BLaER1 treated with 17β-estradiol and CSF1 and Interleukin-3, amounts not matched to agents 10 nM and 100 nM (cell line): Measurements from ENCODE around the gene CYP27A1.
A peak's percentile ranks its signal among the peaks of the same experiment; 100 is the strongest.
"Not testable (repeated sequence)": the region's sequence is repeated elsewhere in the genome, so short reads cannot be mapped to it uniquely, and the experiment has no call there.

Experiments
- H3K27ac ChIP-seq, 11 experiments: shearing (Covaris generic); formaldehyde crosslinking; 2 replicates each; pipeline ENCODE4 v1.8.1; 2022
- H3K27me3 ChIP-seq, 11 experiments: shearing (Covaris generic); formaldehyde crosslinking; 2 replicates each; pipeline ENCODE4 v1.8.1; 2022
- H3K36me3 ChIP-seq, 11 experiments: shearing (Covaris generic); formaldehyde crosslinking; 2 replicates each; pipeline ENCODE4 v1.8.1; 2022
- H3K4me1 ChIP-seq, 10 experiments: shearing (Covaris generic); formaldehyde crosslinking; 2 replicates each; pipeline ENCODE4 v1.8.1; 2022
- H3K4me2 ChIP-seq, 11 experiments: shearing (Covaris generic); formaldehyde crosslinking; 2 replicates each; pipeline ENCODE4 v1.8.1; 2022
- H3K4me3 ChIP-seq, 10 experiments: shearing (Covaris generic); formaldehyde crosslinking; 2 replicates each; pipeline ENCODE4 v1.8.1; 2022
- H3K9ac ChIP-seq, 11 experiments: shearing (Covaris generic); formaldehyde crosslinking; 2 replicates each; pipeline ENCODE4 v1.8.1; 2022
- H3K9me3 ChIP-seq, 11 experiments: shearing (Covaris generic); formaldehyde crosslinking; replicated peaks in 1 of 11; 2 replicates each; pipeline ENCODE4 v1.8.1; 2022
- H4K20me1 ChIP-seq, 11 experiments: shearing (Covaris generic); formaldehyde crosslinking; 2 replicates each; pipeline ENCODE4 v1.8.1; 2022
- Cebpa-rat ChIP-seq, 11 experiments: shearing (Covaris generic); IDR thresholded peaks; 2 replicates each; pipeline ENCODE4 v1.8.1; 2022

Gene CYP27A1

DNA sequence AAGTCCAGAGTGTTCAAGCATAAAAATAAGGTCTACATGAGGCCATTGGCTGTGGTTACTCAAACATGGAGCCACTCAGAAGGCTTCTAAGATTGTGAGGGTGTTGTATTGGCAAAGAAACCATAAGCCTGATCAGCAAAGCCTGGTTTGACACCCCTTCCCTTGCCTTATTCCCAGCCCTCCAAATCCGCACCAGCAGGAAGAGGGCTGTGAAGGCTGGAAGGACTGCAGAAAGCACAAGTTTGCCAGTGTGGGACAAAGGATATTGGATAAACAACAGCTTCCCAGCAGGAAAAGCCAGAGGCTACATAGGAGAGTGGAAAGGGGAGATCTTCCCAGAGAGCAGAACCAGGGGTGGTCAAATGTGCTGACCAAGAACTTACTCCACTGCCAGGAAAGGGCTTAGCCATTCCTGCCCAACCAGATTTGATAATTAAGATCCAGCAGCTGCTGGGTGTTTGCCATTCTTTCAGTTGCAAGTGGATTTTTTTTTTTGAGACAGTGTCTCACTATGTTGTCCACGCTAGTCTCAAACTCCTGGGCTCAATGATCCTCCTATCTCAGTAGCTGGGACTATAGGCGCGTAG lies 51.2 kb downstream of the CYP27A1 start:
- Histone ChIP-seq H3K4me3 (no peak overlapping the region), H3K9ac (no peak overlapping the region), H3K4me2 (peak overlapping the region in 1 of 11 experiments; percentile 23; a peak in 1 of 22 replicates), H3K4me1 (0 out of 20 replicates have a peak, but pooled peaks cover 0 to 8% (median 0%) of the 10 kb centered on the region in 10 experiments), H3K9me3 (peaks cover 7 to 14% (median 11%) of the 10 kb centered on the region in 11 experiments; a peak in 19 of 22 replicates), H3K27ac (no peak overlapping the region), H3K36me3 (no peaks in the 10 kb centered on the region), H3K27me3 (peaks cover 0 to 7% (median 0%) of the 10 kb centered on the region in 11 experiments; a peak in 3 of 22 replicates), H4K20me1 (peaks cover 0 to 5% (median 0%) of the 10 kb centered on the region in 11 experiments; a peak in 2 of 22 replicates)
- TF ChIP-seq Cebpa-rat (IDR thresholded peaks at IDR 0.05) = no peak

DNA sequence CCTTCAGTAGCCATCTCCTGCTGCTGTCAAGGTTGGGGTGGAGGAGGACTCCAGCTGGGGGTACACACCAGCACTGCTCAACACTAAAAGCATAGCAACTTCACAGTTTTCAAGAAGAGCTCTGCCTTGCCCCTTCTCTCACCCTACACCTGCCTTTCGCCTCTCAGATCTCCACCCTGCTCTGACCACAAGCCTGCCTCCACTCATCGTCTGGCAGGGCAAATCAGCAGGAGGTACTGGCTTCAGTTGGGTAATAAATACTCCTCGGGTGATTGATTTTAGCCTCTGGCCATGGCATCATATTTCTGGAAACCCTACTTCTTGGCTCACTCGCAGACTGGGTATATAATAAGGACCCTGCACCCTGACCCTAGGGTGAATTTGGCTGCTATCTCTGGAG lies 52.7 kb downstream of the CYP27A1 start:
- H3K27ac ChIP-seq = no peak overlapping the region
- H3K9me3 ChIP-seq = peaks cover 7 to 16% (median 12%) of the 10 kb centered on the region in 11 experiments; a peak in 19 of 22 replicates
- TF ChIP-seq Cebpa-rat (IDR thresholded peaks at IDR 0.05) = no peak
- H4K20me1 ChIP-seq = peaks cover 0 to 5% (median 0%) of the 10 kb centered on the region in 11 experiments; a peak in 2 of 22 replicates
- H3K4me1 ChIP-seq = peaks cover 0 to 20% (median 0%) of the 10 kb centered on the region in 10 experiments; a peak in 4 of 20 replicates
- no peak overlapping the region for H3K4me3 ChIP-seq
- H3K36me3 ChIP-seq = no peaks in the 10 kb centered on the region
- H3K27me3 ChIP-seq = peaks cover 0 to 7% (median 0%) of the 10 kb centered on the region in 11 experiments; a peak in 4 of 22 replicates
- no peak overlapping the region for H3K9ac ChIP-seq
- no peak overlapping the region for H3K4me2 ChIP-seq

DNA sequence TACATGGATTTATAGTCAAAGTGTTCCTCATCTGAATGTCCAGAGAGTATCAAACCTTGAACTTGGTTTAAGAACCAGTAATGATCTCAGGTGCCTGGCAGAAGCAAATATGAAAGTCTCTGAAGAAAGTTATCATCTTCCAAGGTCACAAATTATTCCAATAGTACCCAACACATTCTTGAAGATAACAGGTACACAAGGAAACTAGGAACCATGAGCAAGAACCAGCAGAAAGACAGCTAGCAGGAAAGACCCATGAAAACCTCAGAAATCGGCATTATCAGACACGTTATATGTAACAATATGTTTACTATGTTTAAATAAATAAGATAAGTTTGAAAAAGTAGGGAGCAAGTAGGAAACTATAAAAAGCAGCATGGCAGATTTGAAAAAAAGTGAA lies 55.5 kb downstream of the CYP27A1 start:
- no peak for TF ChIP-seq Cebpa-rat (IDR thresholded peaks at IDR 0.05)
- H4K20me1 ChIP-seq = 0 out of 22 replicates have a peak, but pooled peaks cover 0 to 2% (median 0%) of the 10 kb centered on the region in 11 experiments
- H3K9me3 ChIP-seq = peaks cover 10 to 26% (median 13%) of the 10 kb centered on the region in 11 experiments; a peak in 20 of 22 replicates
- peaks cover 0 to 7% (median 0%) of the 10 kb centered on the region in 11 experiments; a peak in 4 of 22 replicates for H3K27me3 ChIP-seq
- H3K36me3 ChIP-seq = no peaks in the 10 kb centered on the region
- H3K27ac ChIP-seq = no peak overlapping the region
- no peak overlapping the region for H3K4me3 ChIP-seq
- no peak overlapping the region for H3K4me2 ChIP-seq
- H3K4me1 ChIP-seq = peaks cover 0 to 23% (median 0%) of the 10 kb centered on the region in 10 experiments; a peak in 4 of 20 replicates
- no peak overlapping the region for H3K9ac ChIP-seq

DNA sequence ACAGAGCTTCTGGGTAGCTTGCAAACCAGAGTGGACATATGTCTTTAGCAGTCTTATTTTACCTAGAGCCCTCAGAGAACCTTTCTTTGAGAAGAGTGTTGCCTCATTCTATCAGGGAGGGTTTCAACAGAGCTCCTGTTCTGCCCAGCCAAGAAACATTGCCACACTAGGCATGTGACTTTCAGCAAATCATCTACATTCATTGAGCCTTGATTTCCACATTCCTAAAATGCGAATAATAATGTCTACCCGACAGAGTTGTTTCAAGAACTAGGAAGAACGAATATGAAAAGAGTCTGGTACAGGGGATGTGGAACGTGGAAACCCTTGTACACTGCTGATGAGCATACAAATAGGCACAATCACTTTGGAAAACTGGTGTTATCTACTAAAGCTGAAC lies 57.5 kb downstream of the CYP27A1 start:
- peak overlapping the region in 2 of 11 experiments; percentile 56 to 74; a peak in 4 of 22 replicates for H3K4me2 ChIP-seq
- peaks cover 0 to 7% (median 0%) of the 10 kb centered on the region in 11 experiments; a peak in 3 of 22 replicates for H3K27me3 ChIP-seq
- TF ChIP-seq Cebpa-rat (IDR thresholded peaks at IDR 0.05) = no peak
- no peaks in the 10 kb centered on the region for H3K36me3 ChIP-seq
- H3K9me3 ChIP-seq = peaks cover 15 to 30% (median 19%) of the 10 kb centered on the region in 11 experiments
- no peak overlapping the region for H3K9ac ChIP-seq
- H3K27ac ChIP-seq = no peak overlapping the region
- no peak overlapping the region for H3K4me3 ChIP-seq
- H4K20me1 ChIP-seq = no peaks in the 10 kb centered on the region
- peaks cover 0 to 15% (median 0%) of the 10 kb centered on the region in 10 experiments; a peak in 4 of 20 replicates for H3K4me1 ChIP-seq

DNA sequence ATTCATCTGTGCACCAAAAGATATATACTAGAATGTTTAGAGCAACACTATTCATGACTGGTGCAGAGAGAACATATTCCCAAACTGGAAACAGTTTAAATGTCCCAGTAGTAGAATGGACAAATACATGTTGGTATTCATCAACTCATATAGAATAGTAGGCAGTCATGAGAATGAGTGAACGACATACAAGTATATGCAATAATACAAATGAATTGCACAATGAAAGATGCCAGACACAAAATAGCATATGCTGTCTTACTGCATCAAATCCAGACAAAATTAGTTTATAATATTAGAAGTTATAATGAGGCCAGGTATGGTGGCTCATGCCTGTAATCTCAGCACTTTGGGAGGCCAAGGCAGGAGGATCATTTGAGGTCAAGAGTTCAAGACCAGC lies 57.9 kb downstream of the CYP27A1 start:
- no peaks in the 10 kb centered on the region for H3K36me3 ChIP-seq
- no peak overlapping the region for H3K4me3 ChIP-seq
- H3K4me2 ChIP-seq = peak overlapping the region in 2 of 11 experiments; percentile 56 to 74; a peak in 3 of 22 replicates
- no peak for TF ChIP-seq Cebpa-rat (IDR thresholded peaks at IDR 0.05)
- H3K27me3 ChIP-seq = peaks cover 0 to 7% (median 0%) of the 10 kb centered on the region in 11 experiments; a peak in 3 of 22 replicates
- H4K20me1 ChIP-seq = no peaks in the 10 kb centered on the region
- H3K27ac ChIP-seq = no peak overlapping the region
- peaks cover 0 to 15% (median 0%) of the 10 kb centered on the region in 10 experiments; a peak in 4 of 20 replicates for H3K4me1 ChIP-seq
- H3K9me3 ChIP-seq = peaks cover 19 to 34% (median 24%) of the 10 kb centered on the region in 11 experiments
- H3K9ac ChIP-seq = no peak overlapping the region

DNA sequence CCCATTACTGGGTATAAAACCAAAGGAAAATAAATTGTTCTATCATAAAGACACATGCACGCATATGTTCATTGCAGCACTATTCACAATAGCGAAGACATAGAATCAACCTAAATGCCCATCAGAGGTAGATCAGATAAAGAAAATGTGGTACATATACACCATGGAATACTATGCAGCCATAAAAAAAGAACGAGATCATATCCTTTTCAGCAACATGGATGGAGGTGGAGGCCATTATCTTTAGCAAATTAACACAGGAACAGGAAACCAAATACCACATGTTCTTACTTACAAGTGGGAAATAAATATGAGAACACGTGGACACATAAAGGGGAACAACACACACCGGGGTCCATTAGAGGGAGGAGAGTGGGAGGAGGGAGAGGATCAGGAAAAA lies 62.4 kb downstream of the CYP27A1 start:
- H3K4me1 ChIP-seq = peaks cover 0 to 12% (median 0%) of the 10 kb centered on the region in 10 experiments; a peak in 4 of 20 replicates
- H3K4me2 ChIP-seq, H4K20me1 ChIP-seq, H3K27ac ChIP-seq, H3K27me3 ChIP-seq, H3K36me3 ChIP-seq, H3K9ac ChIP-seq, H3K4me3 ChIP-seq: not testable (repeated sequence)
- peaks cover 19 to 35% (median 23%) of the 10 kb centered on the region in 11 experiments; a peak in 17 of 22 replicates for H3K9me3 ChIP-seq

DNA sequence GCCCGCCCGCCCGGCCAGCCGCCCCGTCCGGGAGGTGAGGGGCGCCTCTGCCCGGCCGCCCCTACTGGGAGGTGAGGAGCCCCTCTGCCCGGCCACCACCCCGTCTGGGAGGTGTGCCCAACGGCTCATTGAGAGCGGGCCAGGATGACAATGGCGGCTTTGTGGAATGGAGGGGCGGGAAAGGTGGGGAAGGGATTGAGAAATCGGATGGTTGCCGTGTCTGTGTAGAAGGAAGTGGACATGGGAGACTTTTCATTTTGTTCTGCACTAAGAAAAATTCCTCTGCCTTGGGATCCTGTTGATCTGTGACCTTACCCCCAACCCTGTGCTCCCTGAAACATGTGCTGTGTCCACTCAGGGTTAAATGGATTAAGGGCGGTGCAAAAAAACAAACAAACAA lies 65.0 kb downstream of the CYP27A1 start:
- H3K4me1 ChIP-seq, H3K4me2 ChIP-seq, H4K20me1 ChIP-seq, H3K36me3 ChIP-seq, H3K9ac ChIP-seq, H3K27ac ChIP-seq, H3K4me3 ChIP-seq: not testable (repeated sequence)
- peaks cover 13 to 35% (median 22%) of the 10 kb centered on the region in 11 experiments; a peak in 17 of 22 replicates for H3K9me3 ChIP-seq
- peaks cover 0 to 12% (median 4%) of the 10 kb centered on the region in 11 experiments; a peak in 8 of 22 replicates for H3K27me3 ChIP-seq

DNA sequence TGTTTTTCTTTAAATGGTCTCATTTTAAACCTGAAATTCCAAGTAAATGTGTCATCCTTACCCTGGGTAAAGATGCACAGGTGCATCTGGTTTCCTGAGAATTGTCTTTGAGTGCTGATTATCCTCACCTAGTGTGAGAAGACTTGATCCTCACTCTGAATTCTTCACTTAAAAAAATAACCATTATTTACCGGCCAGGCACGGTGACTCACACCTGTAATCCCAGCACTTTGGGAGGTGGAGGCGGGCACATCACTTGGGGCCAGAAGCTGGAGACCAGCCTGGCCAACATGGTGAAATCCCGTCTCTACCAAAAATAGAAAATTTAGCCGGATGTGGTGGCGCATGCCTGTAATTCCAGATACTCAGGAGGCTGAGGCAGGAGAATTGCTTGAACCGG lies 67.8 kb downstream of the CYP27A1 start:
- H3K36me3 ChIP-seq = no peaks in the 10 kb centered on the region
- H3K27me3 ChIP-seq = peaks cover 25 to 40% (median 31%) of the 10 kb centered on the region in 11 experiments
- no peak overlapping the region for H3K27ac ChIP-seq
- no peak overlapping the region for H3K9ac ChIP-seq
- peaks cover 2 to 14% (median 12%) of the 10 kb centered on the region in 11 experiments; a peak in 16 of 22 replicates for H3K9me3 ChIP-seq
- peaks cover 0 to 5% (median 0%) of the 10 kb centered on the region in 10 experiments; a peak in 2 of 20 replicates for H3K4me1 ChIP-seq
- no peak for TF ChIP-seq Cebpa-rat (IDR thresholded peaks at IDR 0.05)
- no peak overlapping the region for H3K4me3 ChIP-seq
- H4K20me1 ChIP-seq = peaks cover 0 to 9% (median 0%) of the 10 kb centered on the region in 11 experiments; a peak in 5 of 22 replicates
- no peak overlapping the region for H3K4me2 ChIP-seq

DNA sequence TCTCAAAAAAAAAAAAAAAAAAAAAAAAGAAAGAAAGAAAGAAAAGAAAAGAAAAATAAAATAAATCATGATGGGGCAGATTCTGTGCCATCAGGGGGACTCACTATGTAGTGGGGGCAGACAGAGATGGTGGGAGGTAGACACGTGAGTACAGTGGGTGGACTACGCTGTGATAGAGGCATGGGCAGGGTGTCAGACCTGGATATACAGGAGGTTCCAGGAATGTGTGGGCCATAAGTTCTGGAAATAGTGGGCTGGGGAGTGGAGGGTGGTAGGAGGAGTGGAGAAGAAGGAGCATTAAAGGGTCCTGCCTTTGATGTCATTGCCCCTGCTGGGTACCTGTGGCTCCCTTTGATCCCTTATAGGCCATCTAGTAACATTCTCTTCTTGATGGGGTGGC lies 68.8 kb downstream of the CYP27A1 start:
- H3K9me3 ChIP-seq = peaks cover 0 to 5% (median 2%) of the 10 kb centered on the region in 11 experiments; a peak in 11 of 22 replicates
- no peak for TF ChIP-seq Cebpa-rat (IDR thresholded peaks at IDR 0.05)
- H3K4me3 ChIP-seq = no peak overlapping the region
- H3K36me3 ChIP-seq = no peaks in the 10 kb centered on the region
- H3K27me3 ChIP-seq = peaks cover 35 to 51% (median 42%) of the 10 kb centered on the region in 11 experiments
- H3K9ac ChIP-seq = no peak overlapping the region
- no peak overlapping the region for H3K27ac ChIP-seq
- peaks cover 0 to 5% (median 0%) of the 10 kb centered on the region in 10 experiments; a peak in 2 of 20 replicates for H3K4me1 ChIP-seq
- peaks cover 0 to 19% (median 7%) of the 10 kb centered on the region in 11 experiments; a peak in 10 of 22 replicates for H4K20me1 ChIP-seq
- H3K4me2 ChIP-seq = no peak overlapping the region
